Measurements from ENCODE around the gene IL1B.

Gene IL1B

DNA sequence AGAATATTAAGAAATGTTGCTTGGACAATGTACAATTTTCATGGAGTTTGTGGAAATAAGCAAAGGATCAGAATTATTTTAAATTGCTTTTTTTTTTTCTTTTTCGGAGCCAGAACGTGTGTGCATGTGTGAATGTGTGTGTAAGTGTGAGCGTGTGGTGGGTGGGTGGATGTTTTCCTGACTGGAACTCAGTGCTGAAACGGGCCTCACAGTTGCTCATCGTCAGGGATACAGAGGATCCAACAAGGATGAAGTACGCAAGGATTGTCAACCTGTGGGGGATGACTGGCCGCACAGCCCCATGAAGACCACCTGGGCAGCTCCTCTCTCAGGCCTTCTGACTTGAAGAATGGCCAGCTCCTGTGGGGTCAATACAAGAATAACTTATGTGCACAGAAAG is 17.5 kb downstream of the IL1B start:
- DNase-seq (ENCODE audit: insufficient read length, low spot score) (no peak), FAIRE-seq (no peak)
- TF ChIP-seq, protein P1, sequence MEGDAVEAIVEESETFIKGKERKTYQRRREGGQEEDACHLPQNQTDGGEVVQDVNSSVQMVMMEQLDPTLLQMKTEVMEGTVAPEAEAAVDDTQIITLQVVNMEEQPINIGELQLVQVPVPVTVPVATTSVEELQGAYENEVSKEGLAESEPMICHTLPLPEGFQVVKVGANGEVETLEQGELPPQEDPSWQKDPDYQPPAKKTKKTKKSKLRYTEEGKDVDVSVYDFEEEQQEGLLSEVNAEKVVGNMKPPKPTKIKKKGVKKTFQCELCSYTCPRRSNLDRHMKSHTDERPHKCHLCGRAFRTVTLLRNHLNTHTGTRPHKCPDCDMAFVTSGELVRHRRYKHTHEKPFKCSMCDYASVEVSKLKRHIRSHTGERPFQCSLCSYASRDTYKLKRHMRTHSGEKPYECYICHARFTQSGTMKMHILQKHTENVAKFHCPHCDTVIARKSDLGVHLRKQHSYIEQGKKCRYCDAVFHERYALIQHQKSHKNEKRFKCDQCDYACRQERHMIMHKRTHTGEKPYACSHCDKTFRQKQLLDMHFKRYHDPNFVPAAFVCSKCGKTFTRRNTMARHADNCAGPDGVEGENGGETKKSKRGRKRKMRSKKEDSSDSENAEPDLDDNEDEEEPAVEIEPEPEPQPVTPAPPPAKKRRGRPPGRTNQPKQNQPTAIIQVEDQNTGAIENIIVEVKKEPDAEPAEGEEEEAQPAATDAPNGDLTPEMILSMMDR (IDR thresholded peaks at IDR 0.05; ENCODE audit: insufficient read depth, missing control alignments), result no peak

DNA sequence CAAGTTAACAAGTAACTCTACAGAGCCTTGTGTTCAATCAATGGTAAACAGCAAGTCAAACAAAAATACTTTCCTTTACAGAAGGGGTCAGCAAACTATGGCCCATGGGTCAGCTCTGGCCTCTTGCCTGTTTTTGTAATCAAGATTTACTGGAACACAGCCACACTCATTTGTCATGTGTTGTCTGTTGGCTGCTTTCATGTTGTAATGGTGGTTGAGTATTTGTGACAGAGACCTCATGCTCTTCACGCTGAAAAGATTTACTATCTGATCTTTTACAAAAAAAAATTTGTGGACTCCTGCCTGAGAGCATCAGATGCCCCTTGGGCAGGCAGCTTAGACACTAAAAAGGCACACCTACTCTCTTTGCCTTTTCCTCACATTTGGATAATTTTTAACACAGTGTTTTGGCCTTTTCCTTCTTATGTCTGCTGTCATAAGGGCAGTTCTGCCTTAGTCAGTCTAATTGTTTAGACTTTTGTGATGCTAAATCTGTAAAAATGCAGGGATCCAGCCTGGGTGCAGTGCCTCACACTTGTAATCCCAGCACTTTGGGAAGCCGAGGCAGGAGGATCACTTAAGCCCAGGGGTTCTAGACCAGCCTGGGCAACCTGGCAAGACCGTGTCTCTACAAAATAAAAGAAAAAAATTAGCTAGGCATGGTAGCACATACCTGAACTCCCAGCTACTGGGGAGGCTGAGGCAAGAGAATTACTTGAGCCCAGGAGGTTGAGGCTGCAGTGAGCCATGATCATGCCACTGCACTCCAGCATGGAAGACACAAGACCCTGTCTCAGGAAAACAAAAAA is 18.3 kb downstream of the IL1B start:
- no peak for DNase-seq (ENCODE audit: insufficient read length, low spot score)
- FAIRE-seq, result no peak
- TF ChIP-seq, protein P1 (IDR thresholded peaks at IDR 0.05; ENCODE audit: insufficient read depth, missing control alignments), result no peak

DNA sequence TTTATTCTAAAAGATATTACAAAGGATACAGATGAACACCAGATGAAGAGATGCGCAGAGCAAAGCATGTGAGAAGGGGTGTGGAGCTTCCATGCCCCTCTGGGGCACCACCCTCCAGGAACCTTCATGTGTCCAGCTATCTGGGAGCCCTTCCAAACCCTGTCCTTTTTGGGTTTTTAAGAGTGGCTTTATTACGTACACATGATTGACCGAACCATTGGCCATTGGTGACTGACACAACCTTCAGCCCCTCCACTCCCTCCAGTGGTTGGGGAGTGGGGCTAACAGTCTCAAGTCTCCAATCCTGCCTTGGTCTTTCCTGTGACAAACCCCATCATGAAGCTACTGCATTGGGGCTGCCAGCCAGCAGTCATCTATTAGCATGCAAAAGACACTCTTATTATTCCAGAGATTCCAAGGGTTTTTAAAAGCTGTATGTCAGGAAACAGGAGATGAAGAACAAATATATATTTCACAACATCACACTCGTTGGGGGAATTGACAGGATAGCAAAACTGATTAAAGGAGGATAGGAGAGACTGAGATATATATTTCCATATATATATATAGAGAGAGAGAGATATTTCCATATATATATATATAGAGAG is 19.4 kb downstream of the IL1B start:
- TF ChIP-seq, protein P1 (IDR thresholded peaks at IDR 0.05; ENCODE audit: insufficient read depth, missing control alignments), result no peak
- DNase-seq (ENCODE audit: insufficient read length, low spot score), result no peak
- FAIRE-seq, result no peak

DNA sequence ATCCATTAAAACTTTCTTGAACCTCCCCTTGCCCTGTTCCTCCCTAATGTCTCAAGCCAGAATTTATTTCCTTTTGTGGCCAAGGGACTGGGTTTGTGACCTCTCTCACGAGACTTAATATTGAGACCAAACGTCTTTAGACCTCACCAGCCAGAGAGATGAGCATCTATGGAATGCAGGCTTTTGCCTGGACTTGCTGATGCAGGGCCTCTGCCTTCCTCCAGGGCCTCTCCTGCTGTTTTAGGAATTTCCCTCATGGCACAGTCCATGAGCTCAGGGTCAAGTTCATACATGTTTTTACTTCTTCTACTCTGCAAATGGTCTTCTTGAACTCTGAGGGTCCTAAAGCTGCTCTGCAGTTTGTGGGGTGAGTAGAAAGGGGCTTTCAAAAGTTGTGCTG is 22.3 kb downstream of the IL1B start:
- DNase-seq (ENCODE audit: insufficient read length, low spot score) (no peak), FAIRE-seq (no peak)
- TF ChIP-seq, protein P1 (IDR thresholded peaks at IDR 0.05; ENCODE audit: insufficient read depth, missing control alignments), result no peak

DNA sequence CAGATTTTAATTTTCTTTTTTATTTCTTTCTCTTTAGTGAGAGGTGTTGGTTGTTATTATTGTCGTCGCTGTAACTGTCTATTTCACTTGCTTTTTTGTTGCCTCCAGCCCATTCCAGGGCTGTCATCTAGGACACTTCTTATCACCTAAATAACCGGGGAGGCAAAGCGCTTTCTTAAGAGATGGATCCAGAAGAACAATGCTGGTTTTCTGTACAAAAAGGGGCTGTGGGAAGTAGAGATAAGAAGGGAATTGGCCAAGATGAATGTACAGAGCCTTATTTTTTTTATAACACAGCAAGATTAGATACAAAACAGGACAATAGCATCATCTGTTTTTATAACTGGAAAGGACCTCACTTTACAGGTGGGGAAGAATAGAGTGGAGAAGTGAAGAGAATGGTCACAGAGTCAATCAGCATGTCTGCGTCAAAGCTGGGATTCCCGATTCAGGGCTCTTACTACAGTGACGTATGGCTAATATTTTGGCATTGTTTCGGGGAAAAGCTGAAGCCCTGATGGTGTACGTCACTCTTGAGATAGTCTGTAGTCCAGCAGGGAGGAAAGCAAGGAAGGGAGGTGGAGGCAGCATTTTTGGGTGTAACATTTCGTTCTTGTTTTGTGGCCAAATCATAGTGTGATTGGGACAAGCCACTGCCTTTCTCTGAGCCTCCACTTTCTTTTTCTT is 23.2 kb downstream of the IL1B start:
- TF ChIP-seq, protein P1 (IDR thresholded peaks at IDR 0.05; ENCODE audit: insufficient read depth, missing control alignments), result no peak
- FAIRE-seq (no peak), DNase-seq (ENCODE audit: insufficient read length, low spot score) (no peak)

DNA sequence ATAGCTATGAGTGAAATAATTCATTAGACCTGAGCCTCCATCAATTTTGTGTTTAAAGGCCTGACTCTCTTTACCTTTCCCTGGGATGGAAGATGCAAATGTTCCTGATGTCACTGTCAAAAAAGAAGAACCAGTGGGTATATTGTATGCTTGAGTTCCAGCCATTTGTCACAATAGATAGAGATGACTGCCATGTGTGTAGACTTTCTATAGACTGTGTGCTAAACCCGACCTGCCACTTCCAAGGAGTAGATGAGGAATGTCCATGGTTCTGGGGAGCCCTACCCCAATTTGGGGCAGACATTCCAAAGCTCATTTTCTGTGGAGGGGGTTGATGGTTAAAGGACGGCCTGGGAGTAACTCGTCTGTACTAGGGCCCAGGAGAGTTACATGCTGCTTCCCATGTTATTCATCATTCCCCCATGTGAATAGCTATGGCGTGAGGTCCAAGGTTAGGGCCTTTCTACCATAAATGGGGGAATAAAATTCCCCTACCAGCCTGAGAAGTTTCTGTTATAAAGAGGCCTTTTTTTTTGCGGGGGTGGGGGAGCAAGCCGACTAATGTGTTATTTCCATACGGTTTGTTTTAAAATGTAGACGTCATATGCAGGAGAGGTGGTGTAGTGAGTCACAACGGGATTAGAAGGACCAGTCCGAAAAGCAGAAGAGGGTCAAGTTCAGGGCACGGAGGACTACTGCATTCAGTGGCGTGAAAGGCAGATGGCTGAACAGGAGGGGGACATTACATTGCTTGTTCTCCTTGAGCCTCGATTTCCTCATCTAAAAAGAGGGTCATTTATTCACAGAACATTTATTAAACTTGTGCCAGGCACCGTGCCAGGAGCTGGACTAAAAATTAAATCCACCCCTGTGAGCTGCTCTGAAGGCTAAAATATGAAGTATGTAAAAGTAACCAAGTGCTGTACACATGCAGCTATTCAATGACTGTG is 24.0 kb downstream of the IL1B start:
- FAIRE-seq (no peak), DNase-seq (ENCODE audit: insufficient read length, low spot score) (no peak)
- TF ChIP-seq, protein P1 (IDR thresholded peaks at IDR 0.05; ENCODE audit: insufficient read depth, missing control alignments), result no peak
